ENCODE results near the gene MLLT10.

DNA sequence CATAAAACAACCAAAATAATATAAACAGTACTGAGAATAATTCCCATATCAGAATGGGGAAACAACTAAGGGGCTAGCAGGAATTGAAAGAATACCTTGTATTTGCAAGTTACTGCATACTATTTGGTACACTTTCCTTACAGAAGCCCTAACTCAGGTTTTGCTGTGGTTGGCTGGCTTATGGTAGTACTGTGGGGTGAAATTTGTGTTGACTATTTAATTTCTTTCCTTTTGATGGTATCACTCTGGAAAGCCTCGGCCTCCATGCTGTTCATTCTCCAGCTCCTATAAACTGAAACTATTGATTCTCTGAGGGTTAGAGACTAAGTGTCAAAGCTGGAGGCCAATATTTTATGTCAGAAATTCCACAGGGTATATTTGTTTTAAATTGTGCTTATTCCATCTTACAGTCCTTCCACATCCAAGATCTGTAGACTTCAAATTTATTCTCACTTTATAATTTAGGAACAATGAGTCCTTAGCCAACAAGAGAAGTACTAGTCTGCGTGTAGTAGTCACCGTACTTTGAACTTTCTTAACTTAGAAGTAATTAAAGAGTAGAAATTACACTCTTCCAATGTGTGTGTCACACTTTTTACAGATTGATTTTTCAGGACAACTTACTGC, 22.0 kb upstream of the MLLT10 start:
- TF ChIP-seq CTCF (IDR thresholded peaks at IDR 0.05) (no peak), POLR2A (IDR thresholded peaks at IDR 0.05) (no peak)

Data from lower leg skin (tissue), 3 donors.